HG03521 (cell line): ENCODE results near the gene CNGB1.
"Not testable (repeated sequence)": the region's sequence is repeated elsewhere in the genome, so short reads cannot be mapped to it uniquely, and the experiment has no call there.

ENCODE experiments used
- ATAC-seq: cut with Tn5 transposase; IDR thresholded peaks from one replicate; pipeline ENCODE4 v1.9.1; 2021; ENCODE audit warnings: mild to moderate bottlenecking, moderate library complexity; ENCODE audit not compliant: unreplicated experiment

The CNGB1 gene

DNA sequence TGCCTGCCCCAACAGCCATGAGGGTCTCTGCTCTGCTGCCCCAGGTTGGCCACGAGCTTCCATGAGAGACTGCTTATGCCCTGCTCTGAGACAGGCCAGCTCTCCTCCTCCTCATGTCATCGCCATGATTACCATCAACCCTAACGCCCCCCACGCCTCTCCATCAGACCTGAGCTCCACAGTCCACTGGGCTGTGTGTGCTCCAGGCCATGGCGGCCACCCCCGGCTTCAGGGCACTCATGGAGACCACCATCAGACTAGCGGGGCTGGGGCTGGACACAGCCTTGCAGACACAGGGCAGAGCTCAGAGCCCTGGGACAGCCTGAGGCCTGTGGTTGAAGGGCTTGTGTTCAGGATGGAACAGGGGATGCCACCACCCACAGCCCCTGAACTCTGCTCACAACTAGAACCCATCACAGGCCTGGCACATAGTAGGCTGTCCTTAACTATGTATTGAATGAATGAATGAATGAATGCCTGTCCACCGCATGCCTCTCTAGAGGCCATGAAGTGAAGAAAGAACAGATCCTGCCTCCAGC, 14.6 kb downstream of the CNGB1 start:
- no peak for ATAC-seq

DNA sequence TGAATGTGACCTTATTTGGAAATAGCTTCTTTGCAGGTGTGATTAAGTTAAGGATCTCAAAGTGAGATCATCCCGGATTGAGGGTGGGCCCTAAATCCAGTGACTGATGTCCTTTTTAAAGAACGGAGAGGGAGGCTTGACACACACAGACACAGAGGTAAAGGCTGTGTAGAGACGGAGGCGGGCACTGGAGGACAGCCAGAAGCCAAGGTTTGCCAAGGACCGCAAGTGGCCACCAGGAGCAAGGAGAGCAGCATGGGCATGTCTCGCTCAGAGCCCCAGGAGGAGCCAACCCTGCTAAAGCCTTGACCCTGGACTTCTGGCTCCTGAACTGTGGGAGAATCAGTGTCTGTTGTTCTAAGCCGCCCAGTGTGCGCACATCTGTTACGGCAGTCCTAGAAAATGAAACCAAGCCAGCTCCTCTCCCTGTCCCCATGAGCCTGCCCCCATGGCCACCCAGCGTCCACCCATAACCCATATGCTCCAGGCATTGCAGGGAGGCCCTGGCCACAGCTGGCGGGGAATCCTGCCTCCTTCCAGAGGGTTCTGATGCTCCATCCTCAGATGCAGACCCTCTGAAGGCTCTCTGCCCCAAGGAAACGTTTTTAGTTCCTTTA, 15.2 kb downstream of the CNGB1 start:
- no peak for ATAC-seq

DNA sequence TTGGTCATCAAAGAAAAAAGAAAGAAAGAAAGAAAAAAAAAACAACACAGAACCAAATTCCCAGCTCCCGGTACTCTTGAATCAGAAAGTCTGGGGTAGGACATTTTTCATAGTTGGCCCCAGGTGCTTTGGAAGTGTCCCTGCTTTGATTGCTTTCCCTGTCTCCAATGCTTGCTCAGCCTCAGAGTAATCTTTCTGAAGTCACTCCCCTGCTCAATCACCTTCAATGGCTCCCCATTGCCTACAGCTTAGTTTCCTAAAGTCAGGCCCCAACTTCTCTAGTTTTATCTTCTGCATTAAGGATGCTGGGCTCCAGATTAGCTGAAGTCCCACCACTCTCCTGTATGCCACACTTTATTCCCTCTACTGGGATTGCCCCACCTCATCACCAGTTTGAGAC, 17.1 kb downstream of the CNGB1 start:
- ATAC-seq: no peak

DNA sequence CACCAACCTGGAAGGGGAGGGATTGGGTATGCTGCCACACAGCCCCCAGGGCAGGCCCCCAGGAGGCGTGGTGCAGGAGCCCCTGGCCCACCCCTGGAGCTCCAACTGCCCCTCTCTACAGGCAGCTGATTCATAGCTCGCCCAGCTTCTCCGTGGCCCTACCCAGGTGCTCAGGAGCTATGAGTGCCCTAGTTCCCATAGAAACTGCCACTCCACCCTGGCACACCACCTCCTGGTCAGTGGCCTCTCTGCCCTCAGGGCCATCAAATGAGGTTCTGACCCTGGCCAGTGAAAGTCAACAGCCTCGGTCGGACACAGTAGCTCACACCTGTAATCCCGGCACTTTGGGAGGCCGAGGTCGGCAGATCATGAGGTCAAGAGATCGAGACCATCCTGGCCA, 18.0 kb downstream of the CNGB1 start:
- ATAC-seq: no peak

DNA sequence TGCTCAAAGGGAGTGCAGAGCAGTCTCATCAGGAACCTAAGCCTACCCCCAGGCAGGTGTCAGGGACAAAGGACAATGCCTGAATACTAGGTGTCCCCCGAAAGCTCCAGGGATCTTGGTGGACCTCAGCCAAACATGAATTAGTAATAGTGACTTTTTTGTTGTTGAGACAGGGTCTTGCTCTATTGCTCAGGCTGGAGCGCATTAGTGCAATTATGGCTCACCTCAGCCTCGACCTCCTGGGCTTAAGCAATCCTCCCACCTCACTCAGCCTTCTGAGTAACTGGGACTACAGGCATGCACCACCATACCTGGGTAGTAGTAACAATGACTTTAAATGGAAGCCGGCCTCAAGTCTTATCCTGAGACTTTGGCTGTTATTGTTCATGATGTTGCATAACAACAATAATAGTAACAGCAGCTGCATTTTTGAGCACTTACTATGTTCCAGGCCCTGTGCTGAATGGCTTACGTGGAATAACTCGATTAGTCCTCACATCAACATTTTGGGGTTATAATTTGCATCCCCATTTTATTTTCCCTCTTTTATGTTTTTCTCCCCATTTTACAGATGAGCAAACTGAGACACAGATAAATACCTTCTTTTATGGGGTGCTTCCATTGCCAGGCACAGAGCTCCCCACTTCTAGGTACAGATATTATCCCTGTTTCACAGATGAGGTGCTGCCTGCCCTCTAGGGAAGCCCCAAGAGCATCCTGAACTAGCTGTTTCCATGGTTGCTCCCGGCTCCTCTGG, 19.5 kb downstream of the CNGB1 start:
- no peak for ATAC-seq

DNA sequence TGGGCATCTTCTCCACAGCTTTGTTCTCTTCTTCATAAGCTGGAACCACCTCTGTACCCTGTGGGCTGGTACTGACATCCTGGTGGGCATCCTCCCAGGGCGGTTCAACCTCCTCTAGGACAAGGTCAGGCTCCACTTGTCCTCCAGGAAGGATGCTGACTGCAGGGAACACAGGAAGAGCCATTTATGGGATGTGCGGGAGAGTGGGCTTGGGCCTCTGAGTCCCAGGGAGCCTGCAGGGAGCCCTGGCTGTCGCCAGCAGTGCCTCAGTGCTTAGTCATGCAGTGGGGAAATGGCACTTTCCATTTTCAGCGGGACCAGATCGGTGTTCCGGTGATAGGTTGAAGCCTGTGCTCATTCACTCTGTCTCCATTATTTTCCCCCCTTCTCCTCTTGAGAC, 20.5 kb downstream of the CNGB1 start:
- no peak for ATAC-seq

GRCh38 chr16:57949595-57950238, 21.2 kb downstream of the CNGB1 start:
- ATAC-seq: no peak

- ATAC-seq: no peak
Observed at GRCh38 chr16:57949013-57949412, 21.9 kb downstream of the CNGB1 start.

GRCh38 chr16:57948027-57948426, 22.9 kb downstream of the CNGB1 start:
- ATAC-seq: no peak

DNA sequence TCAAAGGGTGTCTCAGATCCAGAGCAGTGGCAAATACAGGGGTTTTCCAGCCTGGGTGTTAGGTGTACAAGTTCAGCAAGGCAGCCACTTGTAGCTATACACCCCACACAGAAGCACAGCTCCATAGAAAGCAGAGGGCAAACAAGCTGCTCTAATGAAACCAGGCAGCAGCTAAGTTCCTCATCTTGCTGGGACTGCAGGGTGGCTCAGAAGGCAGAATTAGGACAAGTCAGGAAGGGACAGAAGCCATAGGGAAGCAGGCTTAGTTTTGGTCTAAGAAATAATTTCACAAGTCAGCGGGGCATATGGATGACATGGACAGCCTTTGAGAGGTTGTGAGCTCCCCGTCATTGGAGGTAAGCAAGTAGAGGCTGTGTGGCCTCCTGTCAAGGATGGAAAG, 23.7 kb downstream of the CNGB1 start:
- ATAC-seq: no peak

DNA sequence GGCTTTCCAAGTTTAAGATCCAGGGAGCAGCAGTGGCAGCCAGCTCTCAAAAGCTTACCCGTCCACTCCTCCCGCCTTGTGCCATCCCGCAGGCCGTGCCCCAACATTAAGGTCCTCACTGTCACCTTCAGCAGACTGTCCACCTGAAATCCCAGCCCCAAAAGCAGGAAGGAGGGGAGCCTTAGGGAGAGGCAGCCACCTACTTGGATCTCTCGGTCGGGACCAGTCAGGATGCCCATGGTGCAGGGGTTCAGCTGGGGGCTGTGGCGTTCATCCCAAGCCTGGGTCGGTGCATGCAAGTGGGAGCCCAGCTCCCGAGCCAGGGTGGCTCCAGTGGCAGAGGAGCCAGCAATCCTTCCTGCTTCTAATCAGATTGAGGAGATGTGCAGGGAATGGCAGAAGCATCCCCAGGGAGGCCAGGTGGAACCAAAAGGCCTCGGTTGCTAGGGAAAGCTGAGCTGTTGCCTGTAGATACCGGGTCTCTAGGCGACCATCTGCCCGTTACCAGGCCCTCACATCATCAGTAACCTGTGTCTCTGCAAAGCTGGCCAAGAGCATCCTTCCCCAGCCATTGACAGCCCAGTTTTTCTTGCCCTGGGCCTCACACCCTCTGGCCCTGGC, 24.6 kb downstream of the CNGB1 start:
- no peak for ATAC-seq

GRCh38 chr16:57945740-57946138, 25.2 kb downstream of the CNGB1 start:
- ATAC-seq: no peak

DNA sequence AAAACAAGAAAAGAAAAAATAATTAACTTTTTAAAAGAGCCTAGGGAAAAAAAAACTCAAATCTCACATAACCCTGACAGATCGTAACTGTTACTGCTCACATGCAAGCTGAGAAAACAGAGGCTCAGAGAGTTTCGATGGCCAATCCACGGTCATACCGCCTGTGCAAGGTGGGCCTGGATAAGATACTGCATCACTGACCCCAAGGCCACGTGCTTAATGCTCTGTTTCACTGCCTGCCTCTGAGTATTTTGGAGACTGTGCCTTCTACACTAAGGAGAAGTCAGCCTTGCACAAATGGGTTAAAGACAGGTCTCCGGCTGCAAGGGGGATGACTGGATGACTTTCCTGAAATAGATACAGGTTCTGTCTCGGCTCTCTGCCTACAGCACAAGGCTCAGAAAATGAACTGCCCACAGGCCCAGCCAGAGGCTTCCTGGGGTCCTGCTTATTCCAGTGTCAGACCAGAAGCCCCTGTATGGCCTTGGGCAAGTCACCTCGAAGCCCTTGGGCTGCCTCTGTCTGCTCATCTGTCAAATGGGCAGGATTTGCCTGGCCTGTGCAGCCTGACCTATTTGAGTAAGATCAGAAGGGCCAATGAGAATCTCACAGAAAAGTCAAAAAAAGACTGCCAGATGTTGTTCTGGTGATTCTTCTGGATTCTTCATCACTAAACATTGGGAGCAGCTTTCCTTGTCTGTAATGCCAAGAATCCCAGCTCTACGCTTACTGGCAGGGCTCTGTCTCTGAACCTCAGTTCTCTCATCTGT, 25.8 kb downstream of the CNGB1 start:
- no peak for ATAC-seq

- not testable (repeated sequence) for ATAC-seq
Observed at GRCh38 chr16:57943381-57943780, 27.5 kb downstream of the CNGB1 start.

- not testable (repeated sequence) for ATAC-seq
Observed at GRCh38 chr16:57941901-57942300, 29.0 kb downstream of the CNGB1 start.

- ATAC-seq: no peak
Observed at GRCh38 chr16:57941016-57941664, 29.8 kb downstream of the CNGB1 start.

DNA sequence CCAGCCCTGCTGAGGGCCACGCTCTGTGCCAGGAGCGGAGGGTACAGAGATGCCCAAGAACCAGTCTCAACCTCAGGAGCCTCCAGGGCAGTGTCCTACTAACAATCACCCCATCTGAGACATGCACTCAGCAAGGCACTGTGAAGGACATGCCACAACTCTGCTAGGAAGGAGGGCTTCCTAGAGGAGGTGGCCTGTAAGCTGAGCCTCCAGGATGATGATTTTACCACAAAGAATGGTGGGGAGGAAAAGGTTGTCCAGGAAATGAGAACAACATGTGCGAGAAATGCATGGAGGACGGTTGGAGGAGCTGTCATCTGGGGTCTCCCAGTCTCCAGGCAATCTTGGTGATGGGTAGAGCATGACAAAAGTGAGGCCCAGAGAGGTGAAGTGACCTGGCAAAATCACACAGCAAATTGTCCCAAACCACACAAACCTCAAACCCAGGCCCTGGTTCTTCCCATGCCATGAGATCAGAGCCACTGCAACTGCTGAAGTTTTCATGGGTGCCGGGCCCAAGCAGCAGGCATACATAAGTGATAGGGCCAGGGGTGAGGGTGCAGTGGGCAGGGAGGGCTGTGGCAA, 30.5 kb downstream of the CNGB1 start:
- ATAC-seq: no peak

DNA sequence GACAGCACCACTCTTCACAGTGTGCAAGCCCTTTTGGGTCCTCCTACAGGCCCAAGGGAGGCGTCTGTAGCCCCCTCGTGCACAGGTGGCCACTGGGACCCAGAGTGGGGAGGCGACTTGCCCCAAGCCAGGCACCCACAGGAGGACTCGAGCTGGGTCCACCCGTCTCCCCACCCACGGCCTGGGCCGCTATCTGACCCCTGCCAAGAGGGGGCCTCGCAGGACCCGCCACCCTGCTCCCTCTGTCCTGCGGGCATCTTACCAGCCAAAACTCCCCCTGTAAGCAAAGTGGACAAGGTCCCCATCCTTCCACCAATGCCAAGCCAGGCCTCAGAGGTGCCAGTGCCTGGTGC, 31.1 kb downstream of the CNGB1 start:
- no peak for ATAC-seq

GRCh38 chr16:57938936-57939871, 31.7 kb downstream of the CNGB1 start:
- ATAC-seq: no peak
